Adrenal gland (tissue), 12 donors: ENCODE measurements around the gene CARD9. TPM values are rescaled to one million over a fixed set of nuclear protein-coding genes. Genes with fewer than 3 reads are reported as not detected.

Source experiments
- DNase-seq, 7 donors: peaks; one replicate each; pipeline ENCODE4 v3.0.0-alpha.2; 2019 to 2020
- H3K27ac ChIP-seq, 5 donors: fragments of 200-600 bp; sonication (generic) in 4 of 5; 1 replicate in 3 of 5; 2 replicates in 2 of 5; pipeline versions ENCODE4 v1.5.1 to v1.8.0; 2016 to 2020; ENCODE audit warnings: mild to moderate bottlenecking in 1 of 5
- H3K27me3 ChIP-seq: fragments of 200-600 bp; 2 replicates; pipeline ENCODE4 v1.8.0; 2021
- H3K36me3 ChIP-seq, 2 donors: fragments of 200-600 bp; replicated peaks in 1 of 2; 1 replicate in 1 of 2; 2 replicates in 1 of 2; pipeline versions ENCODE4 v1.5.1 to v1.8.0; 2018 to 2022
- H3K4me1 ChIP-seq, 2 donors: fragments of 200-600 bp; replicated peaks in 1 of 2; 1 replicate in 1 of 2; 2 replicates in 1 of 2; pipeline versions ENCODE4 v1.5.1 to v1.8.0; 2018 to 2021
- H3K4me3 ChIP-seq, 4 donors: fragments of 200-600 bp; sonication (generic) in 3 of 4; one replicate each; pipeline ENCODE4 v1.5.1; 2016 to 2018
- H3K9me3 ChIP-seq, 3 donors: fragments of 200-600 bp; sonication (generic) in 1 of 3; replicated peaks in 1 of 3; 1 replicate in 2 of 3; 2 replicates in 1 of 3; pipeline versions ENCODE4 v1.5.1 to v1.8.0; 2016 to 2021
- POLR2A ChIP-seq, 2 donors: fragments of 450-650 bp; IDR thresholded peaks; one replicate each; pipeline ENCODE4 v1.6.1; 2017; ENCODE audit warnings: antibody characterized with exemption in 2 of 2, mild to moderate bottlenecking in 2 of 2, moderate library complexity in 1 of 2
- WGBS, 4 donors: extraction: QIAGEN DNeasy Blood & Tissue Kit in 2 of 4; methylation state at CpG; one replicate each; pipeline versions ENCODE4 v1.1.5 to v1.1.7; 2013 to 2017; 5-methylcytosine and 5-hydroxymethylcytosine counted together
- intact Hi-C, 2 donors: fragments of 100-400 bp; cut with DNase I; formaldehyde crosslinking; loops; one replicate each; pipeline versions ENCODE4 v1.14.1 to v1.15.0; 2022 to 2023
- polyA plus RNA-seq, 3 donors: library from polyadenylated mRNA; stranded (reverse); fragments of 200-250 nt in 2 of 3; fragments of 350-450 nt in 1 of 3; fragmentation: Illumina TruSeq in 1 of 3; extraction: RNeasy Lipid Tissue Mini Kit (QIAGEN cat#74804) in 1 of 3; gene quantifications; one replicate each; pipeline ENCODE4 v1.2.3, GENCODE V29; 2013 to 2014
- total RNA-seq, 9 donors: library from RNA; depleted of rRNA in 4 of 9; stranded (reverse); fragments of >200 nt in 4 of 9; fragments of 120-200 nt in 1 of 9; fragmentation: NEBNext Ultra II Directional in 1 of 9; extraction: Animal tissue kit (Norgen Biotek cat#: 25700) in 1 of 9; gene quantifications; one replicate each; pipeline versions ENCODE4 v1.1.0 to v1.2.4, GENCODE V29; 2013 to 2023
- TF ChIP-seq, protein P1 (sequence below), 6 experiments: fragments of 450-650 bp in 4 of 6; fragments of 200-600 bp in 2 of 6; sonication (generic) in 1 of 6; IDR thresholded peaks; 1 replicate in 5 of 6; 2 replicates in 1 of 6; pipeline versions ENCODE4 v1.5.1 to v1.8.0; 2016 to 2021; ENCODE audit warnings: antibody characterized with exemption in 6 of 6, mild to moderate bottlenecking in 2 of 6, moderate library complexity in 1 of 6
- donor health status: healthy with polysubstance abuse.
- donor health status: Bipolar disorder and iron deficiency.
- donor health status: DM: yes; HTN: yes; CAD: no.
- donor health status: DM: no; HTN: no; CAD: no.
- donor health status: DM: no; HTN: no; CAD: no.
- donor health status: DM: yes; HTN: yes; CAD: no.

CARD9 gene
- total and polyA plus RNA-seq, 12 donors: 0.35 to 10.6 (median 4.0) TPM

DNA sequence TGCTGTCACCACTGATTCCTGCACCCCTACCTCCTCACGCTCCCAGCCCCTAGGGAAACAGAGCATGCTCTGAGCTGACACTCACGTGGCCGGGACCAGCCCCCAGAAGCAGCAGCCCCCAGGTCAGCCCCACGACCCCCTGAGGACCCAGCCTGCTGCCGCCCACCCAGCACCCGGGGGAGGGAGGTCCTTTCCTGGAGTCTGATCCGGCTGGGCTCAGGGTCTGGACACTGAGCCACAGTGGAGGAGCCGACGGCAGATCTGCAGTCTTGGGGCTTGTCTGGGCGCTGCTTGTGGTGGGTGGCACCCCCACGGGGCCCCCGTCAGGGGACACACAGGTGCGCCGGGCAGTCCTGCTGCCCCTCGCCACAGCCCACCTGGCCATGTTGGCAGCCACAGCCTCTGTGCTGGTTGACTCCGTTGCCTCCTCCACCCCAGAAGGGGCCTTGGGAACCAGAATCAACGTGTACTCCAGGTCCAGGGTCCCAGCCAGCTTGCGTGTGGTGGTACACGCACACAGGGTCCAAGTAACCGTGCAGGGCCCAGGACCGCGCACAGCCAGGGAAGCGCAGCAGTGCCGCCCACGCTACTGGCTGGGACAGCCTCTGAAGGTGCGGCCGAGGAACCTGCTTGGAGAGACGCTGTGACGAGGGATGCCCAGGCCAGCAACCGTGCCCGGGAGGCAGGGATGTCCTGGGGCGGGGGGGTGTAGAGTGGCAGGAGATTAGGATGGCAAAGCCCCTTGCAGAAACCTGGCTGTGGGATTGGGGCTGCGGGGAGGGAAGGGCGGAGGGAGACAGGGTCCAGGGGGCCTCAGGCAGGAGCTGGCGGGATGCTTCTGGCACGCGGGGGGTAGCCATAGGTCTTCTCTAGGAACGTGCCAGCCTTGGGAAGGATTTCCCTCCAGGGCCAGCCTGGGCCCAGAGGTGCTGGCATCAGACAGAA lies 13.4 kb downstream of the CARD9 start:
- DNase-seq: no peak
- no peaks in the 10 kb centered on the region for H3K27me3 ChIP-seq
- TF ChIP-seq POLR2A (IDR thresholded peaks at IDR 0.05): no peak
- TF ChIP-seq, protein P1, sequence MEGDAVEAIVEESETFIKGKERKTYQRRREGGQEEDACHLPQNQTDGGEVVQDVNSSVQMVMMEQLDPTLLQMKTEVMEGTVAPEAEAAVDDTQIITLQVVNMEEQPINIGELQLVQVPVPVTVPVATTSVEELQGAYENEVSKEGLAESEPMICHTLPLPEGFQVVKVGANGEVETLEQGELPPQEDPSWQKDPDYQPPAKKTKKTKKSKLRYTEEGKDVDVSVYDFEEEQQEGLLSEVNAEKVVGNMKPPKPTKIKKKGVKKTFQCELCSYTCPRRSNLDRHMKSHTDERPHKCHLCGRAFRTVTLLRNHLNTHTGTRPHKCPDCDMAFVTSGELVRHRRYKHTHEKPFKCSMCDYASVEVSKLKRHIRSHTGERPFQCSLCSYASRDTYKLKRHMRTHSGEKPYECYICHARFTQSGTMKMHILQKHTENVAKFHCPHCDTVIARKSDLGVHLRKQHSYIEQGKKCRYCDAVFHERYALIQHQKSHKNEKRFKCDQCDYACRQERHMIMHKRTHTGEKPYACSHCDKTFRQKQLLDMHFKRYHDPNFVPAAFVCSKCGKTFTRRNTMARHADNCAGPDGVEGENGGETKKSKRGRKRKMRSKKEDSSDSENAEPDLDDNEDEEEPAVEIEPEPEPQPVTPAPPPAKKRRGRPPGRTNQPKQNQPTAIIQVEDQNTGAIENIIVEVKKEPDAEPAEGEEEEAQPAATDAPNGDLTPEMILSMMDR (IDR thresholded peaks at IDR 0.05): no peak
- intact Hi-C loops: no loop called here
- H3K4me1 ChIP-seq: peaks cover 0 to 19% of the 10 kb centered on the region in 2 donors
- no peaks in the 10 kb centered on the region for H3K9me3 ChIP-seq
- no peaks in the 10 kb centered on the region for H3K36me3 ChIP-seq
- 75 to 77% (median 76%) methylated on average over 18 to 38 of the region's 38 CpGs for WGBS, 4 donors
- H3K27ac ChIP-seq: no peak overlapping the region
- H3K4me3 ChIP-seq: no peak overlapping the region

DNA sequence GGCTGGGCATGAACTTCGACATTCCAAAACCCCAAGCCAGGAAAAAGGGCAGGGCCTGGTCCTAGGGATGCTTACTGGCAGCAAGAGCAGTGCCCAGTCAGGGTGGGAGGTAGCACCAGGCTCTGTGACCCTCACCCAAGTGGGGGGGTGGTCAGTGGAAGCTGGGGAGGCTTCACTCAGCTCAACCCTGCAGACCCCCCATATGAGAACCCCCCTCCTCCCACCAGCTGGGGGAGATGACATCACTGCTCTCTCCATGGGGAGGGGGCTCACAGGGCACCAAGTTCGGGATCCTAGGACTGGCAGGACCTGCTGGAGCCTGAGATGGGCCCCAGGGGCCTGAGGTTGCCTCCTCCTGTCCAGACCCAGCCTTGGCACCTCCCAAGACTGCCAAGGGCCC lies 14.6 kb downstream of the CARD9 start:
- H3K27me3 ChIP-seq: no peaks in the 10 kb centered on the region
- no peaks in the 10 kb centered on the region for H3K9me3 ChIP-seq
- H3K4me1 ChIP-seq: peaks cover 0 to 21% of the 10 kb centered on the region in 2 donors
- intact Hi-C loops: no loop called here
- H3K36me3 ChIP-seq: no peaks in the 10 kb centered on the region
- DNase-seq: no peak
- 67 to 71% (median 70%) methylated on average over 1 to 2 of the region's 2 CpGs for WGBS, 4 donors
- TF ChIP-seq, protein P1 (IDR thresholded peaks at IDR 0.05): no peak
- no peak for TF ChIP-seq POLR2A (IDR thresholded peaks at IDR 0.05)
- H3K4me3 ChIP-seq: no peak overlapping the region
- H3K27ac ChIP-seq: no peak overlapping the region

DNA sequence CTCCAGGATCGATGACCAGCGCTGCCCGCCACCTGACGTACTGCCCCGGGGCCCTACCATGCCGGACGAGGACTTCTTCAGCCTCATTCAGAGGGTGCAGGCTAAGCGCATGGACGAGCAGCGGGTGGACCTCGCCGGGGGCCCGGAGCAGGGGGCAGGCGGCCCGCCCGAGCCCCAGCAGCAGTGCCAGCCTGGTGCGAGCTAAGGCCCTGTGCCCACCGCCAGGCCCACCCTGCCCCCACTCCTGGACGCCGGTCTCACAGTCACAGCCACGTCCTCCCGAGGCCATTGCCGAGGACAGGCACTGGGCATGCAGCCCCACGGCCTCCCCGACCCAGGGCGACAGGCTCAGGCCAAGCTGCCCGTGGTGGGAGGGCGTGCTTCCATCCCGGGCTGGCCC lies 15.5 kb downstream of the CARD9 start:
- intact Hi-C loops: no loop called here
- H3K9me3 ChIP-seq: no peaks in the 10 kb centered on the region
- H3K4me1 ChIP-seq: peaks cover 0 to 19% of the 10 kb centered on the region in 2 donors
- TF ChIP-seq, protein P1 (IDR thresholded peaks at IDR 0.05): no peak
- no peak for TF ChIP-seq POLR2A (IDR thresholded peaks at IDR 0.05)
- H3K27me3 ChIP-seq: no peaks in the 10 kb centered on the region
- H3K36me3 ChIP-seq: no peaks in the 10 kb centered on the region
- peak in 4 of 7 donors; percentile 55 to 76 (median 57) for DNase-seq
- H3K4me3 ChIP-seq: no peak overlapping the region
- WGBS, 4 donors: 20 to 70% (median 62%) methylated on average over 1 to 29 of the region's 29 CpGs
- H3K27ac ChIP-seq: no peak overlapping the region

DNA sequence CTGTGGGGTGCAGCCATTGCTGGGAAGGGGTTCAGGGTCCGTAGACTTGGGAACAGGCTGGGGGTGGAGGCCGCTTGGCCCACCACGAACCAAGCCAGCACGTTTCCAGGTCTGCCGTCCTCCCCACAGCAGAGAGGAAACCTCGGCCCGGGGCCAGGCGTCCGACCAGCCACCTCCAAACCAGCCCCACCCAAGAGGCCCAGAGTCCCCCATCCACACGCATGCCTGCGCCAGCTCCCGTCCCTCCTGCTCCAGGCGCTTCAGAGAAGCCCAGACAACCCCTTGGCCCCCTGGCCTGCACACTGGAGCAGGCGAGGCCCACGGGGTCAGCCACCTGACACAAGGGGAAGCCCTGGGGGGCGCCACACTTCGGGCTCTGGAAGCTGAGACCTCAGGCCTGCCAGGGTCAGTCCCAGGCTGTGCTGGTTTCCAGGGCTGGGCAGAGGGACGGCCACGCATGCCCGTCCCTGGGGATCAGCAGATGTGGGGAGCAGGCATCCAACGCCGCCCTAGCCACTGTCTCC lies 16.2 kb downstream of the CARD9 start:
- Histone ChIP-seq H3K9me3 (no peaks in the 10 kb centered on the region), H3K4me3 (no peak overlapping the region), H3K27ac (no peak overlapping the region), H3K4me1 (peaks cover 0 to 19% of the 10 kb centered on the region in 2 donors), H3K36me3 (no peaks in the 10 kb centered on the region), H3K27me3 (no peaks in the 10 kb centered on the region)
- 86 to 100% (median 90%) methylated on average over 1 to 22 of the region's 22 CpGs for WGBS, 4 donors
- TF ChIP-seq, protein P1 (IDR thresholded peaks at IDR 0.05): no peak
- TF ChIP-seq POLR2A (IDR thresholded peaks at IDR 0.05): no peak
- DNase-seq: no peak
- intact Hi-C loops: no loop called here
